Measurements from ENCODE around the gene SST.

Gene SST

DNA sequence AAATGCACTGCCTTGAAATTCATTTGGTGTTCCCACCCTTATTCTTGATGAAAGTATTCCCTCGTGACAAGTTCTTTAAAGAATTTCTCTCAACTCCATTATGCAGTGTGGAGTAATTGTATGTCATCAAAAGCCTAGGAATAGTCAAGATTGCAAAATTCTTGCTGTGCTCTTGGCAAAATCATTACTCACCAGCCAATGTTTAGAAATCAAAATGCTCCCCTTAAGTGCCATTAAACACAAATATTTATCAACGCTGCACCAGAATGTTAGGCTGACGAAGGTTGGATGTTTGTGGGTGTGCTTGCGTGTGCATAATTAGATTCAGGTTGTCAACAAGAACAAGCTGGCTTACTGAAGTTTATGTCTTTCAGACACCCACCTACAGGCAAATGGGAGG is 40.5 kb downstream of the SST start:
- TF ChIP-seq, protein P1, sequence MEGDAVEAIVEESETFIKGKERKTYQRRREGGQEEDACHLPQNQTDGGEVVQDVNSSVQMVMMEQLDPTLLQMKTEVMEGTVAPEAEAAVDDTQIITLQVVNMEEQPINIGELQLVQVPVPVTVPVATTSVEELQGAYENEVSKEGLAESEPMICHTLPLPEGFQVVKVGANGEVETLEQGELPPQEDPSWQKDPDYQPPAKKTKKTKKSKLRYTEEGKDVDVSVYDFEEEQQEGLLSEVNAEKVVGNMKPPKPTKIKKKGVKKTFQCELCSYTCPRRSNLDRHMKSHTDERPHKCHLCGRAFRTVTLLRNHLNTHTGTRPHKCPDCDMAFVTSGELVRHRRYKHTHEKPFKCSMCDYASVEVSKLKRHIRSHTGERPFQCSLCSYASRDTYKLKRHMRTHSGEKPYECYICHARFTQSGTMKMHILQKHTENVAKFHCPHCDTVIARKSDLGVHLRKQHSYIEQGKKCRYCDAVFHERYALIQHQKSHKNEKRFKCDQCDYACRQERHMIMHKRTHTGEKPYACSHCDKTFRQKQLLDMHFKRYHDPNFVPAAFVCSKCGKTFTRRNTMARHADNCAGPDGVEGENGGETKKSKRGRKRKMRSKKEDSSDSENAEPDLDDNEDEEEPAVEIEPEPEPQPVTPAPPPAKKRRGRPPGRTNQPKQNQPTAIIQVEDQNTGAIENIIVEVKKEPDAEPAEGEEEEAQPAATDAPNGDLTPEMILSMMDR (IDR thresholded peaks at IDR 0.05): no peak
- Histone ChIP-seq H3K9me3 (no peaks in the 10 kb centered on the region), H3K4me3 (ENCODE audit: low read depth in 1 of 2, low read length in 1 of 2) (no peak overlapping the region), H3K4me1 (ENCODE audit: control insufficient read depth in 1 of 2, insufficient read depth in 1 of 2, low read depth in 1 of 2, low read length in 1 of 2) (no peaks in the 10 kb centered on the region), H3K27ac (no peak overlapping the region), H3K27me3 (peaks cover 31% of the 10 kb centered on the region), H3K36me3 (no peaks in the 10 kb centered on the region)

DNA sequence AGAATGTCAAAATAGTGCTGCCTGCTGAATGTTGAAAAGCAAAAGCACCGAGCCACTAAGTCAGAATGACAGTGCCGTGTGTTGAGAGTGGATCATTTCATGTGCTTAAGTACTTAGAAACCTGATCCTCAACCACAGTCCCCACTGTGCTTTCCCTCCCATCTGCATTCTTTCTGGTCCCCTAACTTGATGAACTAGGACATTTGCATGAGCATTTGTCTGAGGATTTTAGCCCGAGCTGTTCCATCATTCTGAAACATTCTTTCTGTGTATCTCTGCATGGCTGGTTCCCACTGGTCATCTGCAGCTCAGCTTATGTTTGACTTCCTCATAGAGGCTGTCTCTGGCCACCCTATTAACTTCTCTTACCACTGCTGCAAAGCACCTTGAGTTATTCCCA is 42.0 kb downstream of the SST start:
- TF ChIP-seq, protein P1 (IDR thresholded peaks at IDR 0.05): no peak
- H3K4me1 ChIP-seq (ENCODE audit: control insufficient read depth in 1 of 2, insufficient read depth in 1 of 2, low read depth in 1 of 2, low read length in 1 of 2): no peaks in the 10 kb centered on the region
- no peak overlapping the region for H3K27ac ChIP-seq
- no peaks in the 10 kb centered on the region for H3K36me3 ChIP-seq
- H3K9me3 ChIP-seq: no peaks in the 10 kb centered on the region
- H3K4me3 ChIP-seq (ENCODE audit: low read depth in 1 of 2, low read length in 1 of 2): no peak overlapping the region
- peaks cover 47% of the 10 kb centered on the region for H3K27me3 ChIP-seq

DNA sequence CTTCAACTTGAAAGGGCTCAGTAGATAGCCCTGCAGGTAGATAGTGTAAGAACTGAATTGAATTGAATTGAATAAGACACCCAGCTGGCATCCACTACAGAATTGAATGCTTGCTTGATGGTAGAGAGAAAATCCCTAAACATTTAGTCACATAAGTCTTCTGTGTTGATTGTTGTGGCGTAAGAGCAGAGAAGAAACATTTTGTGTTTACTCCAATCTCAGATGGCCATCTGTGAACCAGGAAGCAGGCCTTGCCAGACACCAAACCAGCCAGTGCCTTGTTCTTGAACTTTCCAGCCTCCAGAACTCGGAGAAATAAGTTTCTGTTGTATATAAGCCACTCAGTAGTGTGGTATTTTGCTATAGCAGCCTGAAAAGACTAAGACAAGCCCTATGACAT is 43.6 kb downstream of the SST start:
- TF ChIP-seq, protein P1 (IDR thresholded peaks at IDR 0.05): no peak
- H3K27ac ChIP-seq: no peak overlapping the region
- H3K4me3 ChIP-seq (ENCODE audit: low read depth in 1 of 2, low read length in 1 of 2): no peak overlapping the region
- H3K36me3 ChIP-seq: no peaks in the 10 kb centered on the region
- H3K9me3 ChIP-seq: no peaks in the 10 kb centered on the region
- H3K4me1 ChIP-seq (ENCODE audit: control insufficient read depth in 1 of 2, insufficient read depth in 1 of 2, low read depth in 1 of 2, low read length in 1 of 2): no peaks in the 10 kb centered on the region
- H3K27me3 ChIP-seq: peaks cover 46% of the 10 kb centered on the region

DNA sequence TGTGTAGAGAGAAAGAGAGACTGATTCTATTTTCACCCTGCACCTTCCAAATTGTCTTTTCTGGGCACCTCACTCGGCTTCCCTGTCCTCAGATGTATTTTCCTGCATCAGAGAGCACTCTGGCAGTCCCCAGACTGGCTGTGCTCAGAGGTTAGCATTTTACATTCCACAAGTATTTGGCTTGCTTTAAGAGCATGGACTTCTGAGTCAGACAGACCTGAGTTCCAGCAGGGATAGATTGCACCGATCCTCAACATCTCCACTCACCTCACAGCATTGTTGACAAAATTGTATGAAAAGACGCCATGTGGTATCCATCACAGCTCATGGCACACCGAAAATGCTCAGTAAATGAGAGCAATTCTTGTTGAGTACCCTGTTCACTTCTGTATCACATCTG is 45.6 kb downstream of the SST start:
- TF ChIP-seq, protein P1 (IDR thresholded peaks at IDR 0.05): no peak
- Histone ChIP-seq H3K4me1 (ENCODE audit: control insufficient read depth in 1 of 2, insufficient read depth in 1 of 2, low read depth in 1 of 2, low read length in 1 of 2) (no peaks in the 10 kb centered on the region), H3K4me3 (ENCODE audit: low read depth in 1 of 2, low read length in 1 of 2) (no peak overlapping the region), H3K36me3 (no peaks in the 10 kb centered on the region), H3K27ac (no peak overlapping the region), H3K9me3 (no peaks in the 10 kb centered on the region), H3K27me3 (peaks cover 36% of the 10 kb centered on the region)

DNA sequence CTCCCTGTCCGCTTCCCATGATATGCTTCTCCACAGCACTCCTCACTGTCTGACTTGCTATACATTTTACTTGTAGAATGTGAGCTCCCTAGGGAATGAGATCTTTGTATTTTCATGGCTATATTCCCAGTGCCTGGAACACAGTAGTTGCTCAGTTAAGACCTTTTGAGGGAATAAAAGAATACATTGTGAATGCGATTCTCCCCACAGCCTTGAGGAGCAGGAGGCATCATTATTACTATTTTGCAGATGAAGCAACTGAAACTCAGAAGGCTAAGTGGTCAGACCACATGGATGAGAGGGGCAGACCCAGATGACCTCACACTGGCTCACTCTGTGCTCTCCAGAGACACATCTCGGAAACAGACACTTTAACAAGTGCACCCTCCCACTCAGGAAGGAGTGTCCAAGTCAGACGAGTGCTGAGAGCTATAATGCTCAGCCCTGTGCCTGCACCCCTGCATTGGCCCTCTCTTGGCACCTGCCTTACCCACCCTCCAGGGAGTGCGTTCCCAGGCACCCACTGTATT is 46.8 kb downstream of the SST start:
- Histone ChIP-seq H3K9me3 (no peaks in the 10 kb centered on the region), H3K27me3 (peaks cover 36% of the 10 kb centered on the region), H3K27ac (no peak overlapping the region), H3K36me3 (no peaks in the 10 kb centered on the region), H3K4me1 (ENCODE audit: control insufficient read depth in 1 of 2, insufficient read depth in 1 of 2, low read depth in 1 of 2, low read length in 1 of 2) (no peaks in the 10 kb centered on the region), H3K4me3 (ENCODE audit: low read depth in 1 of 2, low read length in 1 of 2) (no peak overlapping the region)
- TF ChIP-seq, protein P1 (IDR thresholded peaks at IDR 0.05): no peak

DNA sequence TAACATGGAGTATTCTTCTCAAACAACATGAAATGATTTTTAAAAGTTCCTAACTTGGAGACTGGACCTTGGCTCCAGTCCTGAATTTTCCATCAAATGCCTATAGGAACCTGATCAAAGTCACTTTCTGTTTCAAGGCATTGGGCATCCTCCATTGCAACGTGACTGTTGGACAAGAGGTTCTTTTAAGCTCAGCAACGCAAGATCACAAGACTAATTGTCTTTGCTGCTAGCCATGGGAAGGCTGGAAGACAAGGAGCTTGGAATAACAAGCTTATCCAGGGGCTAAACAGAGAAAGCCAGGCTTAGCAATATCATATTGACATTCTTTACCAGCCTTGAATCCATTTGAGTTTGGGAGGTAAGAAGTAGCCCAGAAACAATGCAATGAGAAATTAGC is 48.3 kb downstream of the SST start:
- H3K27me3 ChIP-seq: peaks cover 36% of the 10 kb centered on the region

More for the DNA sequence above, 48.3 kb downstream of the SST start:
- no peaks in the 10 kb centered on the region for H3K9me3 ChIP-seq
- H3K4me1 ChIP-seq (ENCODE audit: control insufficient read depth in 1 of 2, insufficient read depth in 1 of 2, low read depth in 1 of 2, low read length in 1 of 2): no peaks in the 10 kb centered on the region
- H3K4me3 ChIP-seq (ENCODE audit: low read depth in 1 of 2, low read length in 1 of 2): no peak overlapping the region
- TF ChIP-seq, protein P1 (IDR thresholded peaks at IDR 0.05): no peak
- H3K27ac ChIP-seq: no peak overlapping the region
- H3K36me3 ChIP-seq: no peaks in the 10 kb centered on the region
